ENCODE measurements around the gene APIP.

DNA sequence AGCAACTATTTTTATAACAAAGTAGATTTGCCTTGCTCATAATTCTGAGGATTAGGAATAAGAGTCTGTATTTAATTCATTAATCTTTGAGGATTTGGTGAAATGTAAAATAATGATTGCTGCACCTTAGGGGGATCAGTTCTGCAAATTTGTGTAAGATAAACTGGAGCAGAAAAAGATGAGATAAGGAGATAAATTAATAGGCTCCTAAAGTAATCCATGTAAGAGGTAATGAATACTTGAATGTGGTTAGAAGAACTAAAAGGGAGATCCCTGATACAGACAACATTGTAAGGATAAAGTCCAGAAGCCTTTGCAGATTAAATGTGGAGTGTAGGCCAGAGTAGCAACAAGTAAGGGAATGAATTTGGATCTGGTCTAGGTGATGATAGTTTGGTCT lies 45.9 kb upstream of the APIP start:
- TF ChIP-seq EZH2 (IDR thresholded peaks at IDR 0.05), result no peak
- no peak for TF ChIP-seq POLR2AphosphoS5 (IDR thresholded peaks at IDR 0.05; ENCODE audit: borderline replicate concordance, low read depth, low read length)
- TF ChIP-seq FOXP2 (optimal IDR thresholded peaks at IDR 0.05; ENCODE audit: control extremely low read depth, extremely low read length, insufficient read depth), result no peak
